Activated CD8-positive, alpha-beta memory T cell treated with anti-CD3 and anti-CD28 coated beads for 24 hours (primary cell): ENCODE data around the gene MYO16.
"Not testable (repeated sequence)": the region's sequence is repeated elsewhere in the genome, so short reads cannot be mapped to it uniquely, and the experiment has no call there.

Source experiments
- DNase-seq: peaks from one replicate; pipeline ENCODE4 v3.0.0-alpha.2; 2020

The MYO16 gene

GRCh38 chr13:109211616-109212015 lies 582.2 kb downstream of the MYO16 start:
- DNase-seq, result no peak

GRCh38 chr13:109212650-109213049 lies 583.2 kb downstream of the MYO16 start:
- no peak for DNase-seq

- no peak for DNase-seq
Observed at GRCh38 chr13:109213714-109214113, 584.3 kb downstream of the MYO16 start.

GRCh38 chr13:109214393-109214792 lies 585.0 kb downstream of the MYO16 start:
- DNase-seq, result no peak

- no peak for DNase-seq
Observed at GRCh38 chr13:109215377-109215776, 586.0 kb downstream of the MYO16 start.

- not testable (repeated sequence) for DNase-seq
Observed at GRCh38 chr13:109217510-109217909, 588.1 kb downstream of the MYO16 start.

GRCh38 chr13:109220631-109221030 lies 591.2 kb downstream of the MYO16 start:
- DNase-seq, result no peak

GRCh38 chr13:109224033-109224432 lies 594.6 kb downstream of the MYO16 start:
- DNase-seq, result no peak

GRCh38 chr13:109226631-109227030 lies 597.2 kb downstream of the MYO16 start:
- DNase-seq, result no peak

GRCh38 chr13:109227344-109227940 lies 598.0 kb downstream of the MYO16 start:
- DNase-seq, result no peak

- DNase-seq, result no peak
Observed at GRCh38 chr13:109228211-109228610, 598.8 kb downstream of the MYO16 start.

- DNase-seq, result no peak
Observed at GRCh38 chr13:109231888-109232287, 602.5 kb downstream of the MYO16 start.

GRCh38 chr13:109233293-109233692 lies 603.9 kb downstream of the MYO16 start:
- no peak for DNase-seq

GRCh38 chr13:109235901-109236300 lies 606.5 kb downstream of the MYO16 start:
- no peak for DNase-seq

- no peak for DNase-seq
Observed at GRCh38 chr13:109241160-109241559, 611.7 kb downstream of the MYO16 start.

- DNase-seq, result no peak
Observed at GRCh38 chr13:109243311-109243951, 614.0 kb downstream of the MYO16 start.

GRCh38 chr13:109244566-109244965 lies 615.2 kb downstream of the MYO16 start:
- DNase-seq, result no peak

GRCh38 chr13:109246001-109246400 lies 616.6 kb downstream of the MYO16 start:
- DNase-seq, result no peak

- no peak for DNase-seq
Observed at GRCh38 chr13:109249780-109250528, 620.5 kb downstream of the MYO16 start.

- DNase-seq, result no peak
Observed at GRCh38 chr13:109251956-109252355, 622.5 kb downstream of the MYO16 start.

- no peak for DNase-seq
Observed at GRCh38 chr13:109253316-109253715, 623.9 kb downstream of the MYO16 start.

GRCh38 chr13:109254274-109254673 lies 624.9 kb downstream of the MYO16 start:
- DNase-seq, result no peak

- DNase-seq, result no peak
Observed at GRCh38 chr13:109255141-109255856, 625.9 kb downstream of the MYO16 start.
